Prostate gland (tissue), 2 donors: ENCODE data around the gene NAP1L4. TPM values are rescaled to one million over a fixed set of nuclear protein-coding genes. Genes with fewer than 3 reads are reported as not detected.

Source experiments
- DNase-seq: peaks from one replicate; pipeline ENCODE4 v3.0.0-alpha.2; 2019; ENCODE audit warnings: low spot score
- H3K27ac ChIP-seq, 2 donors: fragments of 200-600 bp; sonication (generic); 2 replicates each; pipeline ENCODE4 v1.5.1; 2017 to 2019
- H3K27me3 ChIP-seq: fragments of 200-600 bp; sonication (generic); replicated peaks from 2 replicates; pipeline ENCODE4 v1.5.1; 2019; ENCODE audit not compliant: insufficient read depth
- H3K36me3 ChIP-seq, 2 donors: fragments of 200-600 bp; sonication (generic); 1 replicate in 1 of 2; 2 replicates in 1 of 2; pipeline versions ENCODE4 v1.5.1 to v1.8.1; 2017 to 2019
- H3K4me1 ChIP-seq: fragments of 200-600 bp; sonication (generic); replicated peaks from 2 replicates; pipeline ENCODE4 v1.5.1; 2019
- H3K4me3 ChIP-seq, 2 donors: fragments of 200-600 bp; sonication (generic); 2 replicates each; pipeline ENCODE4 v1.5.1; 2017 to 2019
- H3K9me3 ChIP-seq: fragments of 200-600 bp; sonication (generic); 2 replicates; pipeline ENCODE4 v1.5.1; 2017
- POLR2A ChIP-seq: fragments of 450-650 bp; IDR thresholded peaks from one replicate; pipeline ENCODE4 v1.6.1; 2016; ENCODE audit warnings: antibody characterized with exemption, mild to moderate bottlenecking
- POLR2AphosphoS5 ChIP-seq: sonication (generic); formaldehyde crosslinking; IDR thresholded peaks from one replicate; pipeline ENCODE4 v1.6.1; 2017; ENCODE audit warnings: antibody characterized with exemption
- WGBS: methylation state at CpG from one replicate; pipeline ENCODE4 v1.1.5; 2018; 5-methylcytosine and 5-hydroxymethylcytosine counted together
- intact Hi-C: fragments of 100-400 bp; cut with DNase I; formaldehyde crosslinking; loops from one replicate; pipeline ENCODE4 v1.14.2; 2022
- total RNA-seq, 2 donors: library from RNA; depleted of rRNA; stranded (reverse); fragments of >200 nt; gene quantifications; one replicate each; pipeline ENCODE4 v1.1.0, GENCODE V29; 2016
- TF ChIP-seq, protein P1 (sequence below), 4 experiments: fragments of 200-600 bp in 2 of 4; fragments of 450-650 bp in 2 of 4; sonication (generic) in 2 of 4; IDR thresholded peaks; 1 replicate in 3 of 4; 2 replicates in 1 of 4; pipeline ENCODE4 v1.5.1; 2016 to 2019; ENCODE audit warnings: antibody characterized with exemption in 4 of 4, mild to moderate bottlenecking in 2 of 4, moderate library complexity in 2 of 4

Gene NAP1L4
- total RNA-seq, 2 donors from 2014 or later = 103 to 131 TPM

DNA sequence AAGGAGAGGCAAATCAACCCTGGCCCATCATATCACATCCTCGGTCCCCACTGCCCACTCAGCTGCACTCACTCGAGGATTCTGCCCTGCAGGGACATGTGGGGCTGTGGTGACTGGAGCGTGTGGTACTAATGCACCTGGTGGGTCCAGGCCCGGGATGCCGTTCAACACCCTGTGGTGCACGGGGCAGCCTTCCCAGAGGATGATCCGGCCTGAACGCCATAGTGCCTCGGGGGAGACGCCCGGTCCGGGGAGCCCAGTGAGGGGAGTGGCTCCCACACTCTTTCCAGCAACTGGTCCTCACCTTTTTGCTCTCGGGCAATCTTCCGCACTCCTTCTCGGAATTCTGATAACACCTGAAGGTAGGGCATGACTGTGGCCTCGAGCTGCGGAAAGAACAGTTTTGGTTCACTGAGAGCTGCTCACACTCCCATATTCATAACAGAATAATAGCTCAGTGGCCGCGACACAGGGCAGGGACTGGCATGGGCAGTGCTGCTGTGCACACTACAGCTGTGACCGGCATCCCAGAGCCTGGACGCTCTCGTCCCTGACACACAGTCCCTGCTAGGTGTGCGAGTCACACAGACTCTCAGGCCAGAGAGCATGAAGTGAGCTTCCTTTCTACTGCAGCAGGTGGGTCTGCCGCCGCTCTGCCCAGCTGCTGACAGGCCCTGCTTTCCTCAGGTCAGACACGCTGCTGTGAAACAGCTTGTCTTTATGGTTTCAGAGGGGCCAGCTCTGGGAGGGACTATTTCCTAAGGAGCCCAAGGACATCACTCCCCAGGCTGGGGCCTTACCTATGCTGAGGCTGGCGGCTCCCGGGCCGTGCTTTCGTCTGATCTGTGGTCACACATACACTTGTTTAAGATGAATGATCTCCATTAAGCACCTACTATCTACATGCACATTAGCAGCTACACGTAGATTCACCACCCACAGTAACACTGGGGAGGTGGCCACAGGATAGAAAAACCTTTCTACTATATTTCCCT is 20.1 kb upstream of the NAP1L4 start:
- no peak overlapping the region for H3K4me3 ChIP-seq
- WGBS = 91% methylated on average over 31 of the region's 31 CpGs
- no peak for TF ChIP-seq POLR2AphosphoS5
- H3K36me3 ChIP-seq = peaks cover 3 to 13% of the 10 kb centered on the region in 2 donors
- H3K27me3 ChIP-seq = no peaks in the 10 kb centered on the region
- no peak overlapping the region for H3K27ac ChIP-seq
- intact Hi-C loops = no loop called here
- no peak for DNase-seq
- no peaks in the 10 kb centered on the region for H3K9me3 ChIP-seq
- H3K4me1 ChIP-seq = no peaks in the 10 kb centered on the region

DNA sequence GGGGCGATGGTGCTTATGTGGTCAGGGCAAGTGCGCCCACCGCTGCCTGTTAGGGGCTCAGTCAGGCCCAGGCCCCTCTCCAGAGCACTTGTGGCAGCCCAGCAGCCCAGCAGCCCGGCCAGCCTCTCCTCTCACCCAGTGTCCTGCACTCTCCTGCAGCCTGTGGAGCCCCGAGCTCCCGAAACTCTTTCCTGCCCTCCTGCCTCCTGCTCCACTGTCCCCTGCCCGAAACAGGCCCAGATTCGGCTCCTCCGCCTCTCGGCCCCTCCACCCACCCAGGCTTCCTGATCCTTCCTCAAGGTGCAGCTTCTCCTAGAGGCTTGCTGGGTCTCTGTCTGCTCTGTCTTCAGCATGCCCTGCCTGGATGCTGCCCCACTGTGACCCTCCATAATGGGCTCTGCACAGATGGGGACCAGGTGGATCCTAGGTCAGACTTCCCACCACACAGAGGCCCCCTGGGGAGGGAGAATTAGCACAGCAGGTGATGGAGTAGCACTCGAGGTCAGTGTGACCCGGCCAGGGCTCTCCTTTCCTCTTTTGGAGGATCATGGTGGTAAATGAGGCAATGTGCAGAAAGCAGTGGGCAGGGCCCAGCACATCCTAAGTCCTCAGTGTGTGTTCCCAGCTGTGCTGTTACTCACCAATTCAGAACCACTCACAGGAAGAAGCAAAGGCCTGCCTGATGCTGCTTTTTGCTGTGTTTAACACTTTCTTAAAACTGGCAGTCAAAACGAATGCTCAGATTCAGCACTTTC is 18.6 kb upstream of the NAP1L4 start:
- intact Hi-C loops = no loop called here

DNA sequence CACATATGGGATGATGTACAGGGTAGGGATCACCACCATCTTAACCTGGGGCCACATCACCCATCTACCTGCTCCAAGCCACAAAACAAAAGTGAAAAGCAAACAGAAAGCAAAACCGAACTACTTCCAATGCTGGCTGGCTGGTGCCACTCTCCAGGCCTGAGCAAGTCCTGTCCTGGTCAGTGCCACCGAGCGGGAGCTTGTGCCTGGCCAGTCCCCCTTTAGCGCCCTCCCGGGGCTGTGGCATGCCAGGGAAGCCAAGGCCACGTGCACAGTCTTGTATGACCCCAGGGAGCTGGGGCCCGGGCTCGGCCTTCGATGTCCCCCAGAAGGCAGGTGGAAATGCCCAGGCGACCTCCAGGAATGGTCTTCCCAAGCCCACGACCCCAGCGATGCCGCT is 17.9 kb upstream of the NAP1L4 start:
- no peak for DNase-seq
- Histone ChIP-seq H3K4me1 (no peaks in the 10 kb centered on the region), H3K27ac (no peak overlapping the region), H3K36me3 (peaks cover 0 to 8% of the 10 kb centered on the region in 2 donors), H3K4me3 (no peak overlapping the region), H3K27me3 (no peaks in the 10 kb centered on the region), H3K9me3 (no peaks in the 10 kb centered on the region)
- WGBS = 91% methylated on average over 13 of the region's 13 CpGs
- no peak for TF ChIP-seq POLR2A
- TF ChIP-seq, protein P1, sequence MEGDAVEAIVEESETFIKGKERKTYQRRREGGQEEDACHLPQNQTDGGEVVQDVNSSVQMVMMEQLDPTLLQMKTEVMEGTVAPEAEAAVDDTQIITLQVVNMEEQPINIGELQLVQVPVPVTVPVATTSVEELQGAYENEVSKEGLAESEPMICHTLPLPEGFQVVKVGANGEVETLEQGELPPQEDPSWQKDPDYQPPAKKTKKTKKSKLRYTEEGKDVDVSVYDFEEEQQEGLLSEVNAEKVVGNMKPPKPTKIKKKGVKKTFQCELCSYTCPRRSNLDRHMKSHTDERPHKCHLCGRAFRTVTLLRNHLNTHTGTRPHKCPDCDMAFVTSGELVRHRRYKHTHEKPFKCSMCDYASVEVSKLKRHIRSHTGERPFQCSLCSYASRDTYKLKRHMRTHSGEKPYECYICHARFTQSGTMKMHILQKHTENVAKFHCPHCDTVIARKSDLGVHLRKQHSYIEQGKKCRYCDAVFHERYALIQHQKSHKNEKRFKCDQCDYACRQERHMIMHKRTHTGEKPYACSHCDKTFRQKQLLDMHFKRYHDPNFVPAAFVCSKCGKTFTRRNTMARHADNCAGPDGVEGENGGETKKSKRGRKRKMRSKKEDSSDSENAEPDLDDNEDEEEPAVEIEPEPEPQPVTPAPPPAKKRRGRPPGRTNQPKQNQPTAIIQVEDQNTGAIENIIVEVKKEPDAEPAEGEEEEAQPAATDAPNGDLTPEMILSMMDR (IDR thresholded peaks at IDR 0.05) = no peak
- TF ChIP-seq POLR2AphosphoS5 = no peak
- intact Hi-C loops = no loop called here

More for the DNA sequence above, 18.6 kb upstream of the NAP1L4 start:
- 89% methylated on average over 13 of the region's 13 CpGs for WGBS
- no peak for TF ChIP-seq POLR2AphosphoS5
- no peak for TF ChIP-seq POLR2A
- TF ChIP-seq, protein P1 (IDR thresholded peaks at IDR 0.05) = no peak
- H3K27me3 ChIP-seq = no peaks in the 10 kb centered on the region
- no peak overlapping the region for H3K27ac ChIP-seq
- H3K9me3 ChIP-seq = no peaks in the 10 kb centered on the region
- H3K4me1 ChIP-seq = no peaks in the 10 kb centered on the region
- peaks cover 3 to 8% of the 10 kb centered on the region in 2 donors for H3K36me3 ChIP-seq
- DNase-seq = no peak
- H3K4me3 ChIP-seq = no peak overlapping the region

DNA sequence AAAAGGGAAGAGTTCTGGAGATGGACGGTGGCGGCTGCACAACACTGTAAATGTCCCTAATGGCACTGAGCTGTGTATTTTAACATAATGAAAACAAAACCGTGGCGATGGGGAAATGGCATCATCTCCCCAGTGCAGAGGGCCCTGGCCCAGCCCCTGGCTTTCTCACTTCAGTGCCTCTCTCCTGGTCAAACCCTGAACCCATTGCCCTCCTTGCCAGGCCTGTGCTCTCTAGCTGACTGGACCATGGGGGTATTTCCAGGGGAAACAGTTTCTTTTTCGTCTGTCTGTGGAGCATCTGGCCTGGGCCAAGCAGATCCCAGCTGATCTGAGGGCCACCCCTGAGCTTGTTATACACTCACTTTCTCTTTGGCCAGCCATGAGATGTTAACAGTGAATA is 17.4 kb upstream of the NAP1L4 start:
- no peak overlapping the region for H3K4me3 ChIP-seq
- 77% methylated on average over 5 of the region's 5 CpGs for WGBS
- H3K9me3 ChIP-seq = no peaks in the 10 kb centered on the region
- H3K4me1 ChIP-seq = no peaks in the 10 kb centered on the region
- intact Hi-C loops = no loop called here
- peaks cover 0 to 8% of the 10 kb centered on the region in 2 donors for H3K36me3 ChIP-seq
- DNase-seq = no peak
- no peaks in the 10 kb centered on the region for H3K27me3 ChIP-seq
- TF ChIP-seq POLR2A = no peak
- TF ChIP-seq, protein P1 (IDR thresholded peaks at IDR 0.05) = no peak
- TF ChIP-seq POLR2AphosphoS5 = no peak
- H3K27ac ChIP-seq = no peak overlapping the region

DNA sequence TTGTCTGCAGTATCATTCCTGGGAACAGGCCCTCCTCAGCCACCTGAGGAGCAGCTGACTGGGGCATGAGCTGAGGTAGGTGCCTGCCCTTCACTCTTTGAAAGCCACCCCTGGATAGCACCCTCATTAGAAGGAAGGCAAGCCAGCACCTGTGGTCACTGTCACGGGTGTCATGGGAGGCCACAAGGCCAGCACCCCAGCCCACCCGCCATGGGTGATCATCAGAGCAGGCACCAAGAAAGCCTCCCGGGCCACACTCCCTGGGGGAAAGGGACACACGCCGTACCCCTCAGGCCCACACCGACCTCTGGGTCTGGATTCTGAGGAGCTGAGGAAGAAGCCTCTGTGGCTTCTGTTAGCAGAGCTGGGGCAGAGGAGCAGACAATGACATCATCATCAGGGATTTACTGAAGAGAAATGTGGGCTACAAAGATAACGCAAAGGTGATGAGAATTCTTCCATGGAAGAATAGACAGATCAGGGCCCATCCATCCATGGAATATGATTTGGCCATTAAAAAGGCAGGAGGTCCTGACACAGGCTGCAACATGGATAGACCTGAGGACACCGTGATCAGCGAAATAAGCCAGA is 16.7 kb upstream of the NAP1L4 start:
- DNase-seq = no peak
- TF ChIP-seq POLR2AphosphoS5 (no peak), POLR2A (no peak)
- TF ChIP-seq, protein P1 (IDR thresholded peaks at IDR 0.05) = no peak
- peaks cover 0 to 8% of the 10 kb centered on the region in 2 donors for H3K36me3 ChIP-seq

More for the DNA sequence above, 16.7 kb upstream of the NAP1L4 start:
- Histone ChIP-seq H3K9me3 (no peaks in the 10 kb centered on the region), H3K4me3 (no peak overlapping the region), H3K27ac (no peak overlapping the region), H3K27me3 (no peaks in the 10 kb centered on the region), H3K4me1 (no peaks in the 10 kb centered on the region)
- intact Hi-C loops = no loop called here
- 93% methylated on average over 9 of the region's 9 CpGs for WGBS
